ENCODE measurements around the gene HMCN2. TPM values are rescaled to one million over a fixed set of nuclear protein-coding genes. Genes with fewer than 3 reads are reported as not detected.

Gene HMCN2
- polyA plus RNA-seq, 1 of the 3 experiments (the other 2 are of a cell fraction) = 0.15 TPM

DNA sequence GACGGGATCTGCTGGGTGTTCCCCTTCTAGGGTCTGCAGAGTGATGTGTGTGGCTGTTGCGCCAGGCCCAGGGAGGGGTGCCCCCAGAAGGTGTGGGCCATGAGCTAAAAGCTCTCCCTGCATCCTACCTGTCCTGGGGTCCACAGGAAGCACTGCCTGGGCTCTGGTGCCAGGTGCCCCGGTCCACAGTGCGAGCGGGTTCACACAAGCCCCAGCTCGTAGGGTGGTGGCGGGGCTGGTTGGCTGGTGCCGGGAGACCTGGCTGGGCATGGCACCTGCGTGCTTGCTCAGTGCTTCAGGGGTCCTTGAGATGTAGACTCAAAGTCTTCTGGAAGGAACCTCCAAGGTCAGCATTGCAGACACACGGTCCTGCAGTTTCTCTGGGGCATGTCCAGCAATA lies 204.7 kb downstream of the HMCN2 start:
- Histone ChIP-seq H3K4me2 (no peak overlapping the region), H3K9me2 (no peaks in the 10 kb centered on the region), H3K27me3 (ENCODE audit: insufficient read depth) (no peaks in the 10 kb centered on the region), H3F3A (replicated peaks; ENCODE audit: insufficient read depth) (no peaks in the 10 kb centered on the region), H3K4me3 (ENCODE audit: low read depth in 2 of 2, low read length in 1 of 2) (no peak overlapping the region), H3K9me3 (no peaks in the 10 kb centered on the region), H3K9ac (no peak overlapping the region), H3K4me1 (ENCODE audit: control insufficient read depth in 1 of 2, insufficient read depth in 2 of 2, low read depth in 1 of 2, low read length in 1 of 2) (no peaks in the 10 kb centered on the region; a peak in 1 of 4 replicates), H3K27ac (ENCODE audit: low read depth in 2 of 2, low read length in 1 of 2) (no peak overlapping the region), H3K79me2 (ENCODE audit: insufficient read depth) (no peaks in the 10 kb centered on the region), H4K20me1 (ENCODE audit: insufficient read depth) (no peaks in the 10 kb centered on the region), H3K36me3 (replicated peaks in 1 of 2; ENCODE audit: control insufficient read depth in 1 of 2, insufficient read depth in 2 of 2, low read length in 1 of 2) (no peaks in the 10 kb centered on the region), H2AFZ (ENCODE audit: low read depth) (no peak overlapping the region)
- TF ChIP-seq GATA2 (CRISPR knock-in tag; IDR thresholded peaks at IDR 0.05) = no peak
- TF ChIP-seq YY1 (IDR thresholded peaks at IDR 0.05; ENCODE audit: low read depth) = no peak
- TF ChIP-seq TEAD4 (IDR thresholded peaks at IDR 0.05; ENCODE audit: borderline replicate concordance, insufficient read depth) = no peak
- no peak for TF ChIP-seq RCOR1 (IDR thresholded peaks at IDR 0.05; ENCODE audit: low read length)
- TF ChIP-seq EP300 (IDR thresholded peaks at IDR 0.05; ENCODE audit: borderline replicate concordance in 1 of 2, low read depth in 1 of 2, low read length in 1 of 2) = no peak
- no peak for TF ChIP-seq CHD2 (IDR thresholded peaks at IDR 0.05; ENCODE audit: low read length, partially characterized antibody)
- TF ChIP-seq JUND (IDR thresholded peaks at IDR 0.05) = no peak
- TF ChIP-seq SMC3 (IDR thresholded peaks at IDR 0.05; ENCODE audit: low read depth, low read length) = no peak
- no peak for TF ChIP-seq NFIC (IDR thresholded peaks at IDR 0.05; ENCODE audit: borderline replicate concordance)
- TF ChIP-seq TCF12 (IDR thresholded peaks at IDR 0.05) = no peak
- no peak for TF ChIP-seq RXRA (IDR thresholded peaks at IDR 0.05; ENCODE audit: borderline replicate concordance, low read depth)
- no peak for TF ChIP-seq TAF1 (IDR thresholded peaks at IDR 0.05; ENCODE audit: borderline replicate concordance, low read depth, low read length)
- no peak for TF ChIP-seq ELF1 (IDR thresholded peaks at IDR 0.05)
- no peak for TF ChIP-seq FOXM1 (IDR thresholded peaks at IDR 0.05; ENCODE audit: low read depth)
- 67% methylated on average over 2 of the region's 10 CpGs for WGBS (ENCODE audit: low lambda C conversion rate)
- no peak for DNase-seq
- CTCF ChIA-PET = interaction anchor here (1.8 to 28.4 kb wide), 2 partner anchors 10 to 213 kb away, joined by 5 to 520 read pairs; no protein-coding TSS in a partner anchor
- POLR2A ChIA-PET = no interaction called here

DNA sequence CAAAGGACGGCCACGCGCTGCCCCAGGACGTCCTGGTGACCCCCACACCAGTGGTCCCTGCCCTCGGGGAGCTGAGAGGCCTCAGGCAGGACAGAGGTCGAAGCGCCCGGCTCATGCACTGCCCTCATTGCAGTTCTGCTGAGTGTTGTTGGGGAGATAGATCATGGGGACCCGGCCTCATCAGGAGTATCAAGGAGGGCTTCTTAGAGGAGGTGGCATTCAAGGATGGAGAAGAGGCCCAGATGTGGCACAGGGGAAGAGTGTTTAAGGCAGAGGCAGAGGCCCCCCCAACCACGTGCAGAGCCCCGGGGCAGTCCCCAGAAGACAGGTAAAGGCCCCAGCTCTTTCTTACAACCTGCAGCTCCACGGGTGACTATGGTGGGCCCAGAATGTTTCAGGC lies 205.4 kb downstream of the HMCN2 start:
- Histone ChIP-seq H3K9me3 (no peaks in the 10 kb centered on the region), H4K20me1 (ENCODE audit: insufficient read depth) (no peaks in the 10 kb centered on the region), H3F3A (replicated peaks; ENCODE audit: insufficient read depth) (no peaks in the 10 kb centered on the region), H3K4me3 (ENCODE audit: low read depth in 2 of 2, low read length in 1 of 2) (no peak overlapping the region), H3K27ac (ENCODE audit: low read depth in 2 of 2, low read length in 1 of 2) (no peak overlapping the region), H3K79me2 (ENCODE audit: insufficient read depth) (no peaks in the 10 kb centered on the region), H3K9me2 (no peaks in the 10 kb centered on the region), H2AFZ (ENCODE audit: low read depth) (no peak overlapping the region), H3K9ac (no peak overlapping the region), H3K27me3 (ENCODE audit: insufficient read depth) (no peaks in the 10 kb centered on the region), H3K4me1 (ENCODE audit: control insufficient read depth in 1 of 2, insufficient read depth in 2 of 2, low read depth in 1 of 2, low read length in 1 of 2) (no peaks in the 10 kb centered on the region; a peak in 1 of 4 replicates), H3K36me3 (replicated peaks in 1 of 2; ENCODE audit: control insufficient read depth in 1 of 2, insufficient read depth in 2 of 2, low read length in 1 of 2) (no peaks in the 10 kb centered on the region), H3K4me2 (no peak overlapping the region)
- ChIA-PET CTCF (interaction anchor here (0.8 to 28.4 kb wide), 5 partner anchors 10 to 230 kb away, joined by 3 to 520 read pairs (median 5); no protein-coding TSS in a partner anchor), POLR2A (no interaction called here)
- TF ChIP-seq MXI1 (IDR thresholded peaks at IDR 0.05; ENCODE audit: low read depth, low read length) (no peak), TEAD4 (IDR thresholded peaks at IDR 0.05; ENCODE audit: borderline replicate concordance, insufficient read depth) (no peak), RFX5 (IDR thresholded peaks at IDR 0.05; ENCODE audit: low read length) (no peak), TAF1 (IDR thresholded peaks at IDR 0.05; ENCODE audit: borderline replicate concordance, low read depth, low read length) (no peak), FOXM1 (IDR thresholded peaks at IDR 0.05; ENCODE audit: low read depth) (no peak), FOXJ3 (CRISPR knock-in tag; IDR thresholded peaks at IDR 0.05) (no peak), RXRA (IDR thresholded peaks at IDR 0.05; ENCODE audit: borderline replicate concordance, low read depth) (no peak), EP300 (IDR thresholded peaks at IDR 0.05; ENCODE audit: borderline replicate concordance in 1 of 2, low read depth in 1 of 2, low read length in 1 of 2) (no peak)
- TF ChIP-seq, protein P1, sequence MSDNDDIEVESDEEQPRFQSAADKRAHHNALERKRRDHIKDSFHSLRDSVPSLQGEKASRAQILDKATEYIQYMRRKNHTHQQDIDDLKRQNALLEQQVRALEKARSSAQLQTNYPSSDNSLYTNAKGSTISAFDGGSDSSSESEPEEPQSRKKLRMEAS (IDR thresholded peaks at IDR 0.05; ENCODE audit: low read depth) = no peak
- TF ChIP-seq, protein P2, sequence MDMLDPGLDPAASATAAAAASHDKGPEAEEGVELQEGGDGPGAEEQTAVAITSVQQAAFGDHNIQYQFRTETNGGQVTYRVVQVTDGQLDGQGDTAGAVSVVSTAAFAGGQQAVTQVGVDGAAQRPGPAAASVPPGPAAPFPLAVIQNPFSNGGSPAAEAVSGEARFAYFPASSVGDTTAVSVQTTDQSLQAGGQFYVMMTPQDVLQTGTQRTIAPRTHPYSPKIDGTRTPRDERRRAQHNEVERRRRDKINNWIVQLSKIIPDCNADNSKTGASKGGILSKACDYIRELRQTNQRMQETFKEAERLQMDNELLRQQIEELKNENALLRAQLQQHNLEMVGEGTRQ (IDR thresholded peaks at IDR 0.05; ENCODE audit: borderline replicate concordance, low read depth, low read length) = no peak
- 77% methylated on average over 12 of the region's 12 CpGs for WGBS (ENCODE audit: low lambda C conversion rate)
- no peak for DNase-seq
